Calu3 (cell line): ENCODE results near the gene CBFA2T2. TPM values are rescaled to one million over a fixed set of nuclear protein-coding genes. Genes with fewer than 3 reads are reported as not detected.

ENCODE experiments used
- BruUV-seq: library from RNA; stranded (reverse); fragments of 400-500 nt; replicated peaks from 2 replicates; lab custom pipeline; 2021; lab: Mats Ljungman, UMichigan
- CTCF ChIA-PET: fragments of 300-600 bp; sonication (Branson Sonifier 250); formaldehyde crosslinking; loops from one replicate; lab custom pipeline; 2022; ENCODE audit warnings: antibody characterized with exemption; lab: Charles Lee
- DNase-seq: peaks from one replicate; pipeline ENCODE4 v3.0.0; 2022
- H3K27ac Mint-ChIP-seq: one replicate; pipeline ENCODE4 v1.8.0; 2022; ENCODE audit warnings: mixed read lengths; ENCODE audit not compliant: unreplicated experiment
- H3K27me3 Mint-ChIP-seq: one replicate; pipeline ENCODE4 v1.8.0; 2022; ENCODE audit warnings: mixed read lengths; ENCODE audit not compliant: unreplicated experiment
- H3K36me3 Mint-ChIP-seq: one replicate; pipeline ENCODE4 v1.8.0; 2022; ENCODE audit warnings: mild to moderate bottlenecking, moderate library complexity, mixed read lengths; ENCODE audit not compliant: insufficient read depth, unreplicated experiment
- H3K4me1 Mint-ChIP-seq: one replicate; pipeline ENCODE4 v1.8.0; 2022; ENCODE audit warnings: mild to moderate bottlenecking, low read depth, mixed read lengths; ENCODE audit not compliant: unreplicated experiment
- H3K4me3 Mint-ChIP-seq: one replicate; pipeline ENCODE4 v1.8.0; 2022; ENCODE audit warnings: mild to moderate bottlenecking, low read depth, moderate library complexity, mixed read lengths; ENCODE audit not compliant: unreplicated experiment
- H3K9me3 Mint-ChIP-seq: one replicate; pipeline ENCODE4 v1.8.0; 2022; ENCODE audit warnings: low read depth, mixed read lengths; ENCODE audit not compliant: unreplicated experiment
- intact Hi-C: fragments of 100-400 bp; cut with micrococcal nuclease; formaldehyde crosslinking; loops from one replicate; pipeline ENCODE4 v1.10.0; 2022; ENCODE audit not compliant: unreplicated experiment
- total RNA-seq: library from RNA; stranded (reverse); gene quantifications from 2 replicates; pipeline ENCODE4 v1.2.3, GENCODE V29; 2022
- TF ChIP-seq, protein P1 (sequence below): fragments of 200-600 bp; IDR thresholded peaks from one replicate; pipeline ENCODE4 v1.8.0; 2022; ENCODE audit warnings: antibody characterized with exemption; ENCODE audit not compliant: unreplicated experiment

Gene CBFA2T2
- total RNA-seq, 1 experiment from 2014 or later: 20.5 TPM

DNA sequence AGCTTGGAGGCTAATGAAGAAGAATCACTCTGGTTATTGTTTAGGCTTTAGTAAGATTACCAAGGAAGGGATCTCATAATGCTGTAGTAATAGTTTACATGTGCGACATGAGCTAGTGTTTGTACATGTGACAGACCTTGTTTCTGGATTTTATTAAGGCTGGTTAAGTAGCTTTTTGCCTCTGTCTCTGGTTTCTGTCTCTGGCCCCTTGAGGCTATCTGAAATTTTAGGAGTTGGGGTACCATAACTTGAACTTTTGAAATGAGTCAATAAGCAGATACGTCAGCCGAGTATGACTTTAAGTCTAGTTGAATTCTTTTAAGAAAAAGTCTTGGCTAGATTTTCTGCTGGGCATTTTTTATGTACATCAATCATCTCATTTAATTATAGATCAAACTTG lies 9.5 kb downstream of the CBFA2T2 start:
- Mint-ChIP-seq H3K9me3 (no peaks in the 10 kb centered on the region), H3K27ac (no peak overlapping the region), H3K4me3 (no peak overlapping the region), H3K27me3 (no peaks in the 10 kb centered on the region), H3K36me3 (no peaks in the 10 kb centered on the region), H3K4me1 (no peaks in the 10 kb centered on the region)
- no TSS peak for BruUV-seq
- no peak for DNase-seq
- TF ChIP-seq, protein P1, sequence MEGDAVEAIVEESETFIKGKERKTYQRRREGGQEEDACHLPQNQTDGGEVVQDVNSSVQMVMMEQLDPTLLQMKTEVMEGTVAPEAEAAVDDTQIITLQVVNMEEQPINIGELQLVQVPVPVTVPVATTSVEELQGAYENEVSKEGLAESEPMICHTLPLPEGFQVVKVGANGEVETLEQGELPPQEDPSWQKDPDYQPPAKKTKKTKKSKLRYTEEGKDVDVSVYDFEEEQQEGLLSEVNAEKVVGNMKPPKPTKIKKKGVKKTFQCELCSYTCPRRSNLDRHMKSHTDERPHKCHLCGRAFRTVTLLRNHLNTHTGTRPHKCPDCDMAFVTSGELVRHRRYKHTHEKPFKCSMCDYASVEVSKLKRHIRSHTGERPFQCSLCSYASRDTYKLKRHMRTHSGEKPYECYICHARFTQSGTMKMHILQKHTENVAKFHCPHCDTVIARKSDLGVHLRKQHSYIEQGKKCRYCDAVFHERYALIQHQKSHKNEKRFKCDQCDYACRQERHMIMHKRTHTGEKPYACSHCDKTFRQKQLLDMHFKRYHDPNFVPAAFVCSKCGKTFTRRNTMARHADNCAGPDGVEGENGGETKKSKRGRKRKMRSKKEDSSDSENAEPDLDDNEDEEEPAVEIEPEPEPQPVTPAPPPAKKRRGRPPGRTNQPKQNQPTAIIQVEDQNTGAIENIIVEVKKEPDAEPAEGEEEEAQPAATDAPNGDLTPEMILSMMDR: no peak
- CTCF ChIA-PET: no interaction called here
- intact Hi-C loops: no loop called here

DNA sequence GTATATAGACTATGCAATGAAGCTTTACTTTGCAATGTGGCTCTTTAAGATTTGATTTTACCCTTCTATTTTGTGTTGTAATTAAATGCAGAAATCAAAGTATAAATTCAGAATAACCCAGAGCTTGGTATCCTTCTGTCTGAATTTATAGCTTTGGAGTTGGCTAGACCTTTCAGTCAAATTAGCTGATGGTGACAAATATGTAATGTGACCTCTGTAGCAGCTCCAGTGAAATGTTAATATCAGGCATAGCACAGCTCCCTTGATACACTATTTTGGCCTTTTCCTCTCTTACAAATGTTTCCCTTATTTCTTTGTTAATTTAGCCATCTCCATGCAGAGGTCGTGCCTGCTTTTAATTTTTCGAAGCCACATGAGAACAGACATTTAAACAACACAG lies 11.1 kb downstream of the CBFA2T2 start:
- Mint-ChIP-seq H3K4me1 (no peaks in the 10 kb centered on the region), H3K9me3 (no peaks in the 10 kb centered on the region), H3K4me3 (no peak overlapping the region), H3K36me3 (no peaks in the 10 kb centered on the region), H3K27me3 (no peaks in the 10 kb centered on the region), H3K27ac (no peak overlapping the region)
- intact Hi-C loops: no loop called here
- TF ChIP-seq, protein P1: no peak
- no peak for DNase-seq
- no TSS peak for BruUV-seq
- CTCF ChIA-PET: interaction anchor here (0.6 to 0.9 kb wide), 3 partner anchors 41 to 580 kb away, joined by 3 to 4 read pairs (median 3); no protein-coding TSS in a partner anchor

DNA sequence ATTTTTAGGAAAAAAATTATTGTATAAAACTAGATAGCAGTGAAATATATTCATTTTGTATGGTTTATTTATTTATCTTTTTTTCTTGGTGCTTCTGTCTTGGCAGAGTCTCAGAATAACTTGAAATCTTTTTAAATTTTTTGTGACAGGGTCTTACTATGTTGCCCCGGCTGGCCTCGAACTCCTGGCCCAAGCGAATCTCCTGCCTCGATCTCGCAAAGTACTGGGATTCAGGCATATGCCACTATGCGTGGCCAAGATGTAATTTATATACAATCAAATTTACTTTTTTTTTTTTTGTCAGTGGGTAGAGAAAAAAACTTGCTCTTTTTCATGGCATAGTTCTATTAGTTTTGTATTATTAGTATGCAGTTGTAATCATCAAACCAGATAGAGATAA lies 13.7 kb downstream of the CBFA2T2 start:
- no peaks in the 10 kb centered on the region for H3K9me3 Mint-ChIP-seq
- no peak overlapping the region for H3K4me3 Mint-ChIP-seq
- no TSS peak for BruUV-seq
- no peaks in the 10 kb centered on the region for H3K36me3 Mint-ChIP-seq
- intact Hi-C loops: no loop called here
- no peaks in the 10 kb centered on the region for H3K27me3 Mint-ChIP-seq
- no peaks in the 10 kb centered on the region for H3K4me1 Mint-ChIP-seq
- TF ChIP-seq, protein P1: no peak
- DNase-seq: no peak
- no peak overlapping the region for H3K27ac Mint-ChIP-seq
- CTCF ChIA-PET: interaction anchor here (0.6 to 0.7 kb wide), 4 partner anchors 11 to 808 kb away, joined by 4 to 6 read pairs (median 5); no protein-coding TSS in a partner anchor

DNA sequence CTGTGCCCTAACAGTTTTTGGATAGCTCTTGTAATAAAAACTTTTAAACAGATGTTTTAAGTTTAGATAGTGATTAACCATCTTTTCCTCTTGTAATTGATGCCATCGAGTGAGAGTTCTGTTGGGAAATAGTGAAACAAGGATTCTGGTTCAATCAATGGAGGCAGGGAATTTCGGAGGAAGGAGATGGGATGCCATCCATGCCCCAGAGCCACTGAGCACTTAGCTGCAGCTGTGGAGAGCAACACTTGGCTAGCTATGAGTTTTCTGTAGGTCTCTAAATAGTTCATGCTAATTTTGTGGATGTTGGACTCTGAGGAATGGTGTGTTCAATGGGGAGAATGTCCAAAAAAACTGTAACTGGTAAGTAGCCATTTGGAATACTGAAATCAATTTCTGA lies 16.7 kb downstream of the CBFA2T2 start:
- H3K4me1 Mint-ChIP-seq: no peaks in the 10 kb centered on the region
- TF ChIP-seq, protein P1: no peak
- H3K36me3 Mint-ChIP-seq: no peaks in the 10 kb centered on the region
- CTCF ChIA-PET: interaction anchor here (1.0 to 1.6 kb wide), 2 partner anchors 11 to 160 kb away, joined by 3 to 4 read pairs; partner anchors contain the start of gene ACTL10
- no peaks in the 10 kb centered on the region for H3K9me3 Mint-ChIP-seq
- H3K4me3 Mint-ChIP-seq: no peak overlapping the region
- DNase-seq: no peak
- no peaks in the 10 kb centered on the region for H3K27me3 Mint-ChIP-seq
- BruUV-seq: no TSS peak
- intact Hi-C loops: no loop called here
- H3K27ac Mint-ChIP-seq: no peak overlapping the region
